HL-60 (cell line): ENCODE data around the gene CHRNB2.

ENCODE experiments used
- DNase-seq, 2 experiments: peaks; one replicate each; pipeline ENCODE4 v3.0.0-alpha.2; 2010 to 2020; ENCODE audit warnings: low read depth in 1 of 2, low spot score in 1 of 2
- H3K27ac ChIP-seq: fragments of 250-450 bp; sonication (Bioruptor Pico); replicated peaks from 2 replicates; pipeline ENCODE4 v1.5.1; 2020; ENCODE audit warnings: mild to moderate bottlenecking, moderate library complexity
- H3K27me3 ChIP-seq: fragments of 250-450 bp; sonication (Bioruptor Pico); 2 replicates; pipeline ENCODE4 v1.5.1; 2021; ENCODE audit warnings: mild to moderate bottlenecking, moderate library complexity; ENCODE audit not compliant: insufficient read depth, poor library complexity, severe bottlenecking
- H3K4me3 ChIP-seq: replicated peaks from 2 replicates; pipeline ENCODE4 v1.5.1; 2011; ENCODE audit warnings: mild to moderate bottlenecking, control low read depth, low read length; ENCODE audit not compliant: insufficient read depth
- GABPA ChIP-seq: IDR thresholded peaks from 2 replicates; pipeline ENCODE4 v1.6.1; 2012; ENCODE audit warnings: low read depth
- POLR2AphosphoS5 ChIP-seq: IDR thresholded peaks from 2 replicates; pipeline ENCODE4 v1.6.1; 2012; ENCODE audit warnings: low read depth
- REST ChIP-seq: IDR thresholded peaks from 2 replicates; pipeline ENCODE4 v1.6.1; 2012; ENCODE audit warnings: low read depth; ENCODE audit not compliant: insufficient replicate concordance
- SPI1 ChIP-seq: IDR thresholded peaks from 2 replicates; pipeline ENCODE4 v1.6.1; 2012; ENCODE audit warnings: low read depth, mild to moderate bottlenecking, borderline replicate concordance
- TF ChIP-seq, protein P1 (sequence below): IDR thresholded peaks from one replicate; pipeline ENCODE4 v1.5.1; 2011; ENCODE audit warnings: low read length, control low read depth, inconsistent platforms; ENCODE audit not compliant: insufficient read depth

The CHRNB2 gene

DNA sequence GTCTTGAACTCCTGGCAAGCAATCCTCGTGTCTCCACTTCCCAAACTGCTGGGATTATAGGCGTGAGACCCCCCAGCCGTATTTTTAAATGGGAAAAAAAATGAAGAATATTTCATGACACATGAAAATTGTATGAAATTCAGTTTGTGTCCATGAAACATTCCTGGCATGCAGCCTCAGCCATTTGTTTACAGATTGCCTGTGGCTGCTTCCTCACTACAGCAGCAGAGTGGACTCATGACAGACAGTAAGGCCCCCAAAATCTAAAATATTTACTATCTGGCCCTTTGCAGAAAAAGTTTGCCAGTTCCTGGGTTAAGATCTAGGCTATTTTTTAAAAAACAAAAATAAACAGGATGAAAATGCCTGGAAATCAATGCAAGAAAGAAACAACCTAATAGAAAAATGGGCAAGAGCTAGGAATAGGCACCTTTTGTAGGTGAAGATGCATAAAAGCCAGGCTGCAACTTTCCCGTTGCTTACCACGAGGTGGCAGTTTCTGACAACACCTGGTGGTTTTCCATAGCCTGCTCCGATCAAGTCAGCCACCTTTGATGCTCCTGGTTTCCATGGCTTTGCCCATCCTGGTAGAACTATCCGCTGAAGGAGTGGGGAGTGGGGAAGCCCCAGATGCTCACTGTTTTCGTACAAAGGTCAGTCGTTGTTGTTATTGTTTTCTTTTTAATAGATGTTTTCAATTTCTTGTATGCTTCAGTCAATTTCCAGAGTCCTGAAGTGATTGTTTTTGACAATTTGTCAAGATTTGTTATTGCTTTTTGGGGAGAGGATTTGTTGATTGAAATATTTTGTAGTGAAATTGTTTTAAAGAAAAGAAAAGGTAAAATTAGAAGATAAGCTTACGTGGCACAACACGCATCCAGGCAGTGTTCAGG lies 33.4 kb upstream of the CHRNB2 start:
- Histone ChIP-seq H3K27me3 (peaks cover 2% of the 10 kb centered on the region), H3K4me3 (no peak overlapping the region), H3K27ac (no peak overlapping the region)
- TF ChIP-seq SPI1: no peak
- no peak for TF ChIP-seq GABPA
- TF ChIP-seq, protein P1, sequence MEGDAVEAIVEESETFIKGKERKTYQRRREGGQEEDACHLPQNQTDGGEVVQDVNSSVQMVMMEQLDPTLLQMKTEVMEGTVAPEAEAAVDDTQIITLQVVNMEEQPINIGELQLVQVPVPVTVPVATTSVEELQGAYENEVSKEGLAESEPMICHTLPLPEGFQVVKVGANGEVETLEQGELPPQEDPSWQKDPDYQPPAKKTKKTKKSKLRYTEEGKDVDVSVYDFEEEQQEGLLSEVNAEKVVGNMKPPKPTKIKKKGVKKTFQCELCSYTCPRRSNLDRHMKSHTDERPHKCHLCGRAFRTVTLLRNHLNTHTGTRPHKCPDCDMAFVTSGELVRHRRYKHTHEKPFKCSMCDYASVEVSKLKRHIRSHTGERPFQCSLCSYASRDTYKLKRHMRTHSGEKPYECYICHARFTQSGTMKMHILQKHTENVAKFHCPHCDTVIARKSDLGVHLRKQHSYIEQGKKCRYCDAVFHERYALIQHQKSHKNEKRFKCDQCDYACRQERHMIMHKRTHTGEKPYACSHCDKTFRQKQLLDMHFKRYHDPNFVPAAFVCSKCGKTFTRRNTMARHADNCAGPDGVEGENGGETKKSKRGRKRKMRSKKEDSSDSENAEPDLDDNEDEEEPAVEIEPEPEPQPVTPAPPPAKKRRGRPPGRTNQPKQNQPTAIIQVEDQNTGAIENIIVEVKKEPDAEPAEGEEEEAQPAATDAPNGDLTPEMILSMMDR: no peak
- TF ChIP-seq REST: no peak
- no peak for TF ChIP-seq POLR2AphosphoS5
- DNase-seq: no peak

DNA sequence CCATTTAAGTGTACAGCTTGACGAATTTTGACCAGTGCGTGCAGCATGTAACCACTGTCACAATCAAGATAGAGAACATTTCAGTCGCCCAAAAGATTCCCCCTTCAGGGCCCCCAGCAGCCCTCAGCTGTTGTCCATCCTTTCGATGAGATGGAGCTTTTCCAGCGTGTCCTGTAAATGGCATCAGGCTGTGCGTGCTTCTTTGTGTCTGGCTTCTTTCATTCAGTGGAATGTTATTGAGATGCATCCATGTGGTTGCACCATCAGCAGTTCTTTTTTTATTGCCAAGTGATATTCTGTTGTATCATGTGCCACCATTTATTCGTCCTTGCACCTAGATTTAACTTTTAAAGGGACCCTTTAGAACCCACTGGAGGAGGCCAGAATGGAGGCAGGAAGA lies 31.0 kb upstream of the CHRNB2 start:
- Histone ChIP-seq H3K27me3 (peaks cover 2% of the 10 kb centered on the region), H3K4me3 (no peak overlapping the region), H3K27ac (no peak overlapping the region)
- TF ChIP-seq, protein P1: no peak
- no peak for TF ChIP-seq SPI1
- no peak for TF ChIP-seq POLR2AphosphoS5
- TF ChIP-seq GABPA: no peak
- TF ChIP-seq REST: no peak
- no peak for DNase-seq

DNA sequence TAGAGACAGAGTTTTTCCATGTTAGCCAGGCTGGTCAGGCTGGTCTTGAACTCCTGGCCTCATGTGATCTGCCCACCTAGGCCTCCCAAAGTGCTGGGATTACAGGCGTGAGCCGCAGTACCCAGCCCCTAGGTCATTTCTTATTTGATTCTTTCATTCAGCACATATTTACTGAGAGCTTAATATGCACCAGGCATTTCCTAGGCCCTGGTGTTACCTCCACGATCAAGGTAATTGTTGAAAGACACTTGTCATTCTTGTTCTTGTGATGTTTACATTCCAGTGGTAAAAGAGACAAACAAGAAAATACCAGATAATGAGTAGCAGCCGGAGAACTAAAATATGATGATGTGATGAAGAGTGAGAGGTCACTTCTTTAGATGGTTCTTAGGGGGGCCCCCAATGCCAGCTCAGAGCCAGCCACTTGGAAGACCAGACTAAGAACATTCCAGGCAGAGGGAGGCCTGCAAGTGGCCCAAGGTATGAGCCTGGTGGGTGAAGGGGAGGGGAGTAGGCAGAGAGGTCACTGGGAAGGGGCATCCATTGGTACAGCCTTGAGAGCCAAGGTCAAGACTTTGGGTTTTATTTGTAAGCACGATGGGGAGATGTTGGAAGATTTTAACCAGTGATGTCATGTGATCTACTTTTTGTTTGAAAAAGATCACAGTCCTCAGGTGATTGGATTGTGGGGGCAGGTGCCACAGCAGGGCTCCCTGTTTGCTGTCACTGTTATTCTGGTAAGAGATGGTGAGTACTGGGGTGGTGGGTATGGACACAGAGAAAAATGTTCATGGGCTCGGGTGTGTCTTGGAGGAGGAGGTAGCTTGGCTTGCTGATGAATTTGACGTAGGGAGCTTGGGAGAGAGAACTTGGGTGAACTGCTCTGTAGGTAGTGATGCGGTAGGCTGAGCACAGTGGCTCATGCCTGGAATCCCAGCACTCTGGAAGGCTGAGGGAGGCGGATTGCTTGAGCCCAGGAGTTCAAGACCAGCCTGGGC lies 27.8 kb upstream of the CHRNB2 start:
- DNase-seq: no peak
- peaks cover 4% of the 10 kb centered on the region for H3K27me3 ChIP-seq
- no peak overlapping the region for H3K4me3 ChIP-seq
- no peak for TF ChIP-seq POLR2AphosphoS5
- no peak for TF ChIP-seq GABPA
- H3K27ac ChIP-seq: no peak overlapping the region

- no peak overlapping the region for H3K27ac ChIP-seq
- no peak for DNase-seq
- TF ChIP-seq, protein P1: no peak
- TF ChIP-seq REST: no peak
- no peak overlapping the region for H3K4me3 ChIP-seq
- H3K27me3 ChIP-seq: peaks cover 4% of the 10 kb centered on the region
Measured at GRCh38 chr1:154541231-154541630, 26.3 kb upstream of the CHRNB2 start.
